K562 (cell line): ENCODE data around the gene MYL4. TPM values are rescaled to one million over a fixed set of nuclear protein-coding genes. Genes with fewer than 3 reads are reported as not detected.

Experiments used
- CBX5 ChIP-seq: IDR thresholded peaks from 2 replicates; pipeline ENCODE4 v1.6.1; 2014; ENCODE audit warnings: low read depth, borderline replicate concordance
- CTBP1 ChIP-seq: fragments of 450-650 bp; IDR thresholded peaks from 2 replicates; pipeline ENCODE4 v1.6.1; 2016; ENCODE audit warnings: borderline replicate concordance
- MAZ ChIP-seq, 2 experiments: fragments of 450-650 bp in 1 of 2; sonication (generic) in 1 of 2; formaldehyde crosslinking; IDR thresholded peaks in 1 of 2; conservative IDR thresholded peaks in 1 of 2; 2 replicates each; pipeline versions ENCODE4 v1.4.0 to v1.5.0; 2020; ENCODE audit warnings: mild to moderate bottlenecking in 1 of 2, missing genetic modification reagents in 1 of 2
- SIN3A ChIP-seq, 2 experiments: fragments of 150-350 bp in 1 of 2; IDR thresholded peaks; 2 replicates each; pipeline ENCODE4 v1.6.1; 2011 to 2016; ENCODE audit warnings: borderline replicate concordance in 2 of 2, low read depth in 2 of 2, low read length in 2 of 2, mild to moderate bottlenecking in 2 of 2, moderate library complexity in 2 of 2; ENCODE audit not compliant: control insufficient read depth in 1 of 2
- SUPT5H ChIP-seq: fragments of 450-650 bp; IDR thresholded peaks from 2 replicates; pipeline ENCODE4 v1.6.1; 2016
- TGIF2 ChIP-seq: sonication (generic); formaldehyde crosslinking; IDR thresholded peaks from 2 replicates; pipeline ENCODE4 v1.8.1; 2022; ENCODE audit warnings: mild to moderate bottlenecking, missing genetic modification reagents, moderate library complexity
- ZBTB1 ChIP-seq: sonication (generic); formaldehyde crosslinking; IDR thresholded peaks from 2 replicates; pipeline ENCODE4 v1.8.1; 2023; ENCODE audit warnings: missing genetic modification reagents, low read depth, mild to moderate bottlenecking, borderline replicate concordance
- ZNF584 ChIP-seq: fragments of 200-800 bp; sonication (Bioruptor generic); IDR thresholded peaks from 2 replicates; pipeline ENCODE4 v1.6.1; 2016; ENCODE audit warnings: low read depth, mild to moderate bottlenecking, missing genetic modification characterization, missing compliant biosample characterization
- ZNF695 ChIP-seq: fragments of 450-650 bp; formaldehyde crosslinking; IDR thresholded peaks from 2 replicates; pipeline ENCODE4 v1.4.0; 2020; ENCODE audit warnings: mild to moderate bottlenecking, moderate library complexity
- ZNF766 ChIP-seq: fragments of 200-800 bp; sonication (Bioruptor generic); conservative IDR thresholded peaks from 2 replicates; pipeline ENCODE4 v1.6.1; 2016; ENCODE audit warnings: missing genetic modification characterization, missing compliant biosample characterization
- polyA plus RNA-seq, 8 experiments: library from polyadenylated mRNA; depleted of rRNA in 4 of 8; stranded (reverse) in 5 of 8; unstranded in 3 of 8; fragments of >200 nt; fragmentation: Nextera tagmentation in 2 of 8; fragmentation: Illumina TruSeq in 1 of 8; extraction: Ambion mirVana in 2 of 8; extraction: Trizol in 1 of 8; gene quantifications; 2 replicates each; pipeline versions ENCODE4 v1.2.1 to v1.2.3, GENCODE V29; 2011 to 2014; ENCODE audit warnings: inconsistent platforms in 1 of 8, missing spikeins in 1 of 8
- total RNA-seq, 7 experiments: library from RNA; depleted of rRNA in 6 of 7; stranded (reverse); fragments of >200 nt in 6 of 7; fragmentation: Illumina TruSeq in 2 of 7; extraction: Trizol in 2 of 7; gene quantifications; 2 replicates each; pipeline versions ENCODE4 v1.2.1 to v1.2.3, GENCODE V29; 2011 to 2021; ENCODE audit warnings: low replicate concordance in 1 of 7
- TF ChIP-seq, protein P1 (sequence below), 2 experiments: fragments of 450-650 bp; conservative IDR thresholded peaks; 2 replicates each; pipeline ENCODE4 v1.6.1; 2017; ENCODE audit warnings: mild to moderate bottlenecking in 2 of 2, moderate library complexity in 2 of 2
- TF ChIP-seq, protein P2 (sequence below), 2 experiments: fragments of 450-650 bp; formaldehyde crosslinking in 1 of 2; IDR thresholded peaks; 2 replicates each; pipeline versions ENCODE4 v1.4.0 to v1.6.1; 2014 to 2020; ENCODE audit warnings: mild to moderate bottlenecking in 2 of 2, borderline replicate concordance in 1 of 2, low read depth in 1 of 2

MYL4 gene
- total and polyA plus RNA-seq, 9 of the 15 experiments (the other 6 are each of a cell fraction or from before 2014, with no cell fraction given), result 117 to 423 (median 221) TPM

DNA sequence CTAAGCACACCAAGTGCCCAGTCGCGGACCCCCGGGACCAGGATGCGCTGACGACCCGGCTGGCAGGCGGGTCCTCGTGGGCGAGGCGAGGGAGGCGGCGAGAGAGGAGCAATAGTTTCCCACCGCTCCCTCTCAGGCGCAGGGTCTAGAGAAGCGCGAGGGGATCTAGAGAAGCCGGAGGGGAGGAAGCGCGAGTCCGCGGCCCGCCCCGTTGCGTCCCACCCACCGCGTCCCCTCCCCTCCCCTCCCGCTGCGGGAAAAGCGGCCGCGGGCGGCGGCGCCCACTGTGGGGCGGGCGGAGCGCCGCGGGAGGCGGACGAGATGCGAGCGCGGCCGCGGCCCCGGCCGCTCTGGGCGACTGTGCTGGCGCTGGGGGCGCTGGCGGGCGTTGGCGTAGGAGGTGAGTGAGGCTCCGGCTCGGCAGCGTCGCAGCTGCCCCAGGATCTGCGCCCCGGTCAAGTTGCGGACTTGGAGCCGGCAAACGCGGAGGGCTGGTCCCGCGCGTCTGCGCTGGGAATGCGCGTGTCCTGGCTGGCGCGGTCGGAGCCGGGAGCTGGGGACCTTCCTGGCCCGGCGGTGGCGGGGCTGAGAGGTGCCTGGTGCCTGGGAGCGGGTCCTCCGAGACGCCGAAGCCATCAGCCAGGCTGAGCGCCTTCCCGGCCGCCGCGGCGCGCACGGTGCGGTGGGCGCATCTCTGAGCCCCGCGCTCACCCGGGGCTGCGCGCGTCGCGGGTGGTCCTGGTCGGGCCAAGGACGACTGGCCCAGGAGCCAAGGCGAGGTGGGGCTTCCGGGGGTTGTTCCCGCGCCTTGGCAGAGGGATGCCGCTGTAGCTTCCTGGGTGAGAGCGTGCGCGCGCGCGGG, 44.6 kb downstream of the MYL4 start, which contains the start of gene ITGB3 (continued):
- no peak for TF ChIP-seq ZNF695
- peak; percentile 45; the same call in 1 of the 2 replicates for TF ChIP-seq TGIF2
- peak in 1 of 2 experiments; percentile 58; a peak in 2 of 4 replicates for TF ChIP-seq MAZ (CRISPR knock-in tag; conservative IDR thresholded peaks at IDR 0.05 in 1 of 2, IDR thresholded peaks at IDR 0.05 in 1 of 2)
- TF ChIP-seq ZNF766, result 0 out of 2 replicates have a peak, but pooled peaks have one; percentile 30
- TF ChIP-seq SIN3A (IDR thresholded peaks at IDR 0.05; ENCODE audit: borderline replicate concordance in 2 of 2, control insufficient read depth in 1 of 2, low read depth in 2 of 2, low read length in 2 of 2), result peak in 1 of 2 experiments; percentile 33; a peak in 1 of 4 replicates
- no peak for TF ChIP-seq ZNF584 (CRISPR knock-in tag)
- TF ChIP-seq, protein P1, sequence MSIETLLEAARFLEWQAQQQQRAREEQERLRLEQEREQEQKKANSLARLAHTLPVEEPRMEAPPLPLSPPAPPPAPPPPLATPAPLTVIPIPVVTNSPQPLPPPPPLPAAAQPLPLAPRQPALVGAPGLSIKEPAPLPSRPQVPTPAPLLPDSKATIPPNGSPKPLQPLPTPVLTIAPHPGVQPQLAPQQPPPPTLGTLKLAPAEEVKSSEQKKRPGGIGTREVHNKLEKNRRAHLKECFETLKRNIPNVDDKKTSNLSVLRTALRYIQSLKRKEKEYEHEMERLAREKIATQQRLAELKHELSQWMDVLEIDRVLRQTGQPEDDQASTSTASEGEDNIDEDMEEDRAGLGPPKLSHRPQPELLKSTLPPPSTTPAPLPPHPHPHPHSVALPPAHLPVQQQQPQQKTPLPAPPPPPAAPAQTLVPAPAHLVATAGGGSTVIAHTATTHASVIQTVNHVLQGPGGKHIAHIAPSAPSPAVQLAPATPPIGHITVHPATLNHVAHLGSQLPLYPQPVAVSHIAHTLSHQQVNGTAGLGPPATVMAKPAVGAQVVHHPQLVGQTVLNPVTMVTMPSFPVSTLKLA (conservative IDR thresholded peaks at IDR 0.05), result no peak
- TF ChIP-seq CTBP1, result peak; percentile 98
- TF ChIP-seq CBX5, result 0 out of 2 replicates have a peak, but pooled peaks have one; percentile 29
- peak; percentile 47; the same call in 1 of the 2 replicates for TF ChIP-seq SUPT5H
- peak; percentile 49; the same call in 1 of the 2 replicates for TF ChIP-seq ZBTB1
- TF ChIP-seq, protein P2, sequence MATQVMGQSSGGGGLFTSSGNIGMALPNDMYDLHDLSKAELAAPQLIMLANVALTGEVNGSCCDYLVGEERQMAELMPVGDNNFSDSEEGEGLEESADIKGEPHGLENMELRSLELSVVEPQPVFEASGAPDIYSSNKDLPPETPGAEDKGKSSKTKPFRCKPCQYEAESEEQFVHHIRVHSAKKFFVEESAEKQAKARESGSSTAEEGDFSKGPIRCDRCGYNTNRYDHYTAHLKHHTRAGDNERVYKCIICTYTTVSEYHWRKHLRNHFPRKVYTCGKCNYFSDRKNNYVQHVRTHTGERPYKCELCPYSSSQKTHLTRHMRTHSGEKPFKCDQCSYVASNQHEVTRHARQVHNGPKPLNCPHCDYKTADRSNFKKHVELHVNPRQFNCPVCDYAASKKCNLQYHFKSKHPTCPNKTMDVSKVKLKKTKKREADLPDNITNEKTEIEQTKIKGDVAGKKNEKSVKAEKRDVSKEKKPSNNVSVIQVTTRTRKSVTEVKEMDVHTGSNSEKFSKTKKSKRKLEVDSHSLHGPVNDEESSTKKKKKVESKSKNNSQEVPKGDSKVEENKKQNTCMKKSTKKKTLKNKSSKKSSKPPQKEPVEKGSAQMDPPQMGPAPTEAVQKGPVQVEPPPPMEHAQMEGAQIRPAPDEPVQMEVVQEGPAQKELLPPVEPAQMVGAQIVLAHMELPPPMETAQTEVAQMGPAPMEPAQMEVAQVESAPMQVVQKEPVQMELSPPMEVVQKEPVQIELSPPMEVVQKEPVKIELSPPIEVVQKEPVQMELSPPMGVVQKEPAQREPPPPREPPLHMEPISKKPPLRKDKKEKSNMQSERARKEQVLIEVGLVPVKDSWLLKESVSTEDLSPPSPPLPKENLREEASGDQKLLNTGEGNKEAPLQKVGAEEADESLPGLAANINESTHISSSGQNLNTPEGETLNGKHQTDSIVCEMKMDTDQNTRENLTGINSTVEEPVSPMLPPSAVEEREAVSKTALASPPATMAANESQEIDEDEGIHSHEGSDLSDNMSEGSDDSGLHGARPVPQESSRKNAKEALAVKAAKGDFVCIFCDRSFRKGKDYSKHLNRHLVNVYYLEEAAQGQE (IDR thresholded peaks at IDR 0.05; ENCODE audit: borderline replicate concordance), result peak; percentile 50; the same call in 1 of the 2 replicates
- TF ChIP-seq, protein P2 (CRISPR knock-in tag; IDR thresholded peaks at IDR 0.05; ENCODE audit: low read depth), result no peak
